GM19043 (cell line): Measurements from ENCODE around the gene CGNL1.

ENCODE experiments used
- ATAC-seq: cut with Tn5 transposase; IDR thresholded peaks from one replicate; pipeline ENCODE4 v1.9.1; 2021; ENCODE audit warnings: low read depth; ENCODE audit not compliant: unreplicated experiment

Gene CGNL1

DNA sequence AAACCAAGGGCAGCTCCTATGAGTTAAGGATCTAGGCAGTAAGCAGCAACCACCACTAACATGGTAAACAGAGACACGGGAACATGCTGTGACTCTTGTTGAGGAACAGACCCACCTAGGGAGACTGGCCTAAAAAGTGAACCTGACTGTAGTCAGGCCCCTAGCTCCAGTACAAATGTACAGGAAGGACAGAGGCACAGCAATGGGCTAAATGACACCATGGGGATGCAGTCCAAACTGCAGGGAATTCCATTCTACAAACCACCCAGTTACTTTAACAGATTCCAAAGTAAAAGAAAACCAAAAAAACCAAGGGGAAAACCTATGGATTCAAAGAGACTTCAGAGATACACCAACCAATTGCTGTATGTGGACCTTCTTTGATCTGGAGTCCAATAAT, 28.2 kb upstream of the CGNL1 start:
- no peak for ATAC-seq

DNA sequence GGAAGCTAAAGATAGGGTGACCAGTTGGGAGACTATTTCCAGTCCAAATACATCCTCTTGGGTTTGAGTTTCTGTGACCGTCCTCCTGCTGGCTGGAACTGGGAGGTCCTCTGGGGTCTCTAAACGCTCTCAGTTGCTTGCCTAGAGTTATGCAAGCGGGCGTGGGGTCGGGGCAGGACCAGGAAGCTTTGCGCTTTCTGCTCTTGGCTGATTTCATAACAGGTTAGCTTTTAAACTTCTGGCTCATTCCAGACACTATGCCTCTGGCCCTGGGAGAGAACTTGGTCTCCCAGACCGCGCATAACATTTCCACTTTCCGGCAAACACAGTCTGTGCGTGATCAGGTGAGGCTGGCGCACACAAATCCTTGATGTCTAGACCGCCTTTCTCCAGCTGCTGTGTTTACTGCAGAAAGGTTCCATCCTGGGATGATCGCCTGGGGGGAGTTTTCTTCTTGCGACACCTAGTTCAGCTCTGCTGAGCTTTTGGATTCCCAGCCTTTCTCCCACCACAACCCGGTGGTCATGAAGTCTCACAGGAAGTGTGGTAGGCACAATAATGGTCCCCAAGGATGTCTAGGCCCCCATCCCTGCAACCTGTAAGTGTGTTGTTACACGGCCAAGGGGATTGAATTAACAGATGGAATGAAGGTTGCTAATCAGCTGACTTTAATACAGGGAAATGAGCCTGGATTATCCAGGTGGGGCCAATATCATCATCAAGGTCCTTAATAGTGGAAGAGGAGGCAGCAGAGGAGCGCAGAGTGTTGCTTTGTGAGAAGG, 23.6 kb upstream of the CGNL1 start:
- no peak for ATAC-seq

DNA sequence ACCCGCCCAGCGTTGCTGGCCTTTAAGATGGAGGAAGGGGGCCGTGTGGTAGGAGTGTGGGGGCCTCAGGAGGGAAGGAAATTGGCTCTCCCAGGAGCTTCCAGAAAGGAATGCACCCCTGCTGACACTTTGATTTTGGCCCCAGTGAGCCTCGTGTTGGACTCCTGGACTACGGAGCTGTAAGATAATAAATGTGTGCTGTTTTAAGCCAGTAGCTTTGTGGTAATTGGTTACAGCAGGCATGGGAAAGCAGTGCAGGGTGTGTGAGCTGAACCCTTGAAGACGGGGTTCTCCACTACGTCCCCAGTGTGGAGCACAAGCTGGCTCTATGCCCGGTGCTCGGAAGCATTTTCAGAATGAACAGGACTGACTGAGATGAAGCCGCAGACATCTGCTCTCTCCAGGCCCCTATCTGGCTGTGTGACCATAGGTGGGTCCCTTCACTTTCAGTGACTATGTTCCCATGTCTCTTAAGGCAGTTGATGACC, 22.9 kb upstream of the CGNL1 start:
- no peak for ATAC-seq

DNA sequence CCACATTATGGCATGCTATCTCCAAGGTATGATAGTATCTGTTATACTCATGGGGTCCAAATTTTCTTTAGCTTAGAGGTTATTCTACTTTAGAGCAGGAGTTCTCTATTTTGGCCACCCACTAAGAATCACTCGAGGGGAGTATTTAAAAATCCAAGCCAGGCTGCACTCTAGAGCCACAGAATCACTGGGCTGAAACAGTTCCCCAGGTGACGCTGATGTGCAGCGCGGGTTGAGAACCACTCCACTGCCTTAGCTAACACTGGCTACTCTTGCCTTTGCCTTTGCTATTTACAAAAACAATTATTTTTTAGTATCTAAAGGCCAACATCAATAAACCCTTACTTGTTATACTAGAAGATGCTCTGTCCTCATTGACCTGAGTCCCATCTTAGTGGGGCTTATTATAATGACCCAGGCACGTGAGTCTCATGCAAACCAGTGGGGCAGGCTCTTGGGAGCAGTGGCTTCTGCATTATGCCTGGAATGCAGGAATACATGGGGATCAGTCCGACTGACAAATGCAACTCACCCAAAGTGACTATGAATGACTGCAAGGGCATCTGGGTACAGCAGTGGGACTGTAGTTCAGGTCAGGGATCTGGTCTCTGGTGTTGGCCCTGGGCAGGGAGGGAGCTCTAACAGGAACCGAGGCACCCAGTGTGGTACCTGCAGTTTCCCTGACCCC, 21.7 kb upstream of the CGNL1 start:
- no peak for ATAC-seq

DNA sequence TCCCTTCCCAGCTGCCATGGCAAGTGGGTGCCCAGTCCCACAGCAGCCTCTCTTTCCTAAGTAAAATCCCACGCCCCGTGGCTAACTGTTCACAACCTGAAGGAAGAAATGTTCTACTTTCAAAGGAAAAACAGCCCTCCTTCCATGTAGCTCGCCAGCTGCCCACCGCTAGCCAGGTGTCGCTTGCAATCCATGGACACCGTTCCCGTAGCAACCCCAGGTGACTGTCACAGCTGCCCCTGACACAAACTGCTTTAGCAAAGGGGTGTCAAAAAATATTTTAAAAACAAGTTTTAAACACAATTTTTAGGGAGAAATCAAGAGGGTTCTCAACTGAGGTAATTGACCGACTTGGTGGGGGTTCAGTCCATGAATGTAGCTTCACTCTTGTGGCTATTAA, 21.0 kb upstream of the CGNL1 start:
- no peak for ATAC-seq

DNA sequence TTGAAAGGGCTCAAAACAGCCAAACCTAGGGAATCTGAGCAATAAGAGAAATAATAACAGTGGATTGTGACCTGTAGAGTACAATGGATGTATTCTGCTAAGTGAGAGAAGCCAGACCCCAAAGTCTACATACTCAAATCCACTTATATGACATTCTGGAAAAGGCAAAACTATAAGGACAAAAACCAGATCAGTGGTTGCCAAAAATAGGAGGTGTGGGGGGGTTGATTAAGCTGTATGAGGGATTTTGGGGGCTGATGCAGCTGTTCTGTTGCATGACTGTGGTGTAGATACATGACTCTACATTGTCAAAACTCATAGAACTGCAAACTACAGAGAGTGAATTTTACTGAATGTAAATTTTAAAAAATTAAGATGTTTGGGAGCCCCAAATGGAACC, 20.1 kb upstream of the CGNL1 start:
- no peak for ATAC-seq

DNA sequence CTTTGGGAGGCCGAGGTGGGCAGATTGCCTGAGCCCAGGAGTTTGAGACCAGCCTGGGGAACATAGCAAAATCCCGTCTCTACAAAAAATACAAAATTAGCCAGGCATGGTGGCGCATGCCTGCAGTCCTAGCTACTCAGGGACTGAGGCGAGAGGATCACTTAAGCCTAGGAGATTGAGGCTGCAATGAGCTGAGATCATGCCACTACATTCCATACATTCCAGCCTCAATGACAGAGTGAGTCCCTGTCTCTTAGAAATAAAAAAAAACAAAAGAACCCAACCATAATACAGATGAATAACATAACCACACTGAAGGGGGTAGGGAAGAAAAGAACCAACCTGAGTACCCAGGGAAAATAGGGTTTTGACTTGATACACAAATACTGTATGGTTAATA, 19.7 kb upstream of the CGNL1 start:
- no peak for ATAC-seq

DNA sequence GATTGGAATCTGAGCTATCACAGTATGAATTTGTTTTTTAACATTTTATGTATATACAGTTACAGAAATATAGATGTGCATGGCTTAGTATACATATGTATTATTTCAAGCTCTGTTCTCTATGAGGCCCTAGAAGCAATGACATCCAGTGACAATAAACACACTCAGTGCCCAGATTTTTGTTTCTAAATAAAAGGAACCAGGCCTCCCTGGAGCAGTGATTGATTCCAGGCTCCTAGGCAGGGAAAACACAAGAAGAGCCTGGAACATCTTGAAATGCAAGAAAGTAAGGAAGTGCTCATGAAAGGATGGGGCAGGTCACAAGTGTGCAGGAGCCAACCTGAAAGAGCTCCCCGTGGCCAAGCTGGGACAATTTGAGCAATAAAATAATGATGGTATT, 18.5 kb upstream of the CGNL1 start:
- no peak for ATAC-seq

DNA sequence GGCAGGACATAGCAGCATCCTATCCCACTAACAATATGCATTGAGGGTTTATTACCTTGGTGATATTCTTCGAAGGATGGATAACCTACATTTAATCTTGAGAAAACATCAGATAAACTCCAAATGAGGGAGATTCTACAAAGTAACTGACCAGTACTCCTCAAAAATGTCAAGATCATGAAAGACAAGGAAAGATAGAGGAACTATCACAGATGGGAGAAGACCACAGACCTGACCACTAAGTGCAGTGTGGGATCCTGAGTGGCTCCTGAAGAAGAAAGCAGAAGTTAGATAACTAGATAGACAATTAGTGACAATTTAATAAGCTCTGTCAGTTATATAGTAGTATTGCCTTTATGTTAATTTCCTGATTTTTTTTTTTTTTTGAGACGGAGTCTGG, 17.7 kb upstream of the CGNL1 start:
- no peak for ATAC-seq

DNA sequence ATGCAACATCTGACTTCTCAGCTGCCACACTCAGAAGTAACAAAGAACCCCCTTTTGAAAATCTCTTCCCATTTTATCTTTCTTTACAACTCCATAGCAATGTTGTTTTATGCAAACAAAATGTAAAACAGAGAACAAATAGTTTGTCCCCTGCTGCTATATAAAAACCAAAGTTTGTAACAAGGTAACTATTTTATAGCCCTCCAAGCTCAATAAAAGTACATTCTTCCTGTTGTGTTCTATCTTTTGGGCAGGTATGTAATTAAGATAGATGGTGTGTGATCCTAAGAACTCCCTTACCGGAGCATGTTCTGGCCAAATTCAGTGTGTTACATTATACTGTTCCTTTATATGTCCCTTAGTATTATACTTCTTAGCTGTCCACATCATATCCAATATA, 12.6 kb upstream of the CGNL1 start:
- ATAC-seq = no peak

DNA sequence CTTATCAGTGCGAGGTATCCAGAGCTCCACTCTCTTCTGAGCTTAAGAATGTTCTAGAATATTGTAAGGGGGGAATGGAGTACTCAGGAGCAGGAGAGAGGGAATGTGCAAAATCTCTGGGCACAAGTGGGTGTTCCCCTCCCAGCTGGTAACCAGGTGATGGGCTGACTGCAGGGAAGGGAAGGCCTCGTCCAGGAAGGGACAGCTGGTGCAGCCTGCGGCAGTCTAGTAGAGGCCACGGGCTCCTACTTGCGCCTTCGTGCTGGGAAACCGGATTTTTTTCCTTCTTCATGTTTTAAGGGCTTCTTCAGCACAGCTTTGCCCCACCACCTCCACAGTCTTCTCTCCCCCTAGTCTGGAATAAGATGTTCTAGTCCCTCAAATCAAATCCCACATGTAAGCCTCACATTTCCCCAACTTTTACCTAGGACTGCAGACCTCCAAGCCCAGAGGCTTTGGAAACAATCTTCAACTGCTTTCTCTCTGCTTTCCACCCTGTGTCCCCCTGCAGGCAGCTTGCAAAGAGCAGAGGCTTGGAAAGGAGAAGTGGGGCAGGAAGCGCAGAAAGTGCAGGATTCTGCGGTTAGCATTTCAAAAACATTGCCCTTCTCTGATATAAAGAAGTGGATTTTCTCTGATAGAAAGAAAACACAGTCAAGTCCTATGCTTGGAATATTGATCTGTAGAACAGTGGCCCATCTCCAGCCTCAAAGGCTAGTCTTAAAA, 11.9 kb upstream of the CGNL1 start:
- no peak for ATAC-seq

DNA sequence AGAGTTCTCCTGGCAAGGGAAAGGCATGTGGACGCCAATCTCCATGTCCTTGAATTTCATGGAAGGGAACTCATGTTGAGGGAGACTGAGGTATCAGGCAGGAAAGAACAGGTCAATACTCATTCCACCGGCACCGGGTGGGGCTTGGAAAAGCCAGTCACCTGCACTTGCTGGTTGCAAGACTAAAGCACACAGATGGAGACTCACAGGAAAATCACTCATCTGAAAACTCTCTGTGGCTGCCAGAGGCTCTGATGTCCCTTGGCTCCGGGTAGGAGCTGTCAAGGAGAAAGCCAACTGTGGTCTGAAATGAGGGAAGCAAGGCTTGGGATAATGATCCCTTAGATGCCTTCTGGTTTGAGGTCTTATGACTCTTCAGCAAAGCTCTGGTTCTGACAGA, 8.7 kb upstream of the CGNL1 start:
- ATAC-seq = no peak

DNA sequence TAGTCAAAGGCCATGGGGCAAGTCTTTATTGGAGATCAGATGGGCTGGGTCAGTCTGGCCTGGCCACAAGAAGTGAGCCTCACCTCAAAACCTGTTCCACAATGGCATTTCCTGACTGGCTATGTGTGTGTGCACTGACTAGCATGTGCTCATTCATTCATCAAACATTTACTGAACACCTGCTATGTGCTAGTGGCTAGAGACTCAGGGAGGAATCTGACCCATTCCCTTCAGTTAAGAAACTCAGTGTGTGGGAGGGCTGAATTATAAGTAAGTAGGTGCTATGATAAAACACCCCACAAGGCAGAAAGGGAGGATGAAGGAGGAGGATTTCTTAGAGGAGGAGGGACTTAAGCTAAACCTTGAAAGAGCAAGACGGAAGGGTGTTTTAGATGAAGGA, 5.4 kb upstream of the CGNL1 start:
- no peak for ATAC-seq

DNA sequence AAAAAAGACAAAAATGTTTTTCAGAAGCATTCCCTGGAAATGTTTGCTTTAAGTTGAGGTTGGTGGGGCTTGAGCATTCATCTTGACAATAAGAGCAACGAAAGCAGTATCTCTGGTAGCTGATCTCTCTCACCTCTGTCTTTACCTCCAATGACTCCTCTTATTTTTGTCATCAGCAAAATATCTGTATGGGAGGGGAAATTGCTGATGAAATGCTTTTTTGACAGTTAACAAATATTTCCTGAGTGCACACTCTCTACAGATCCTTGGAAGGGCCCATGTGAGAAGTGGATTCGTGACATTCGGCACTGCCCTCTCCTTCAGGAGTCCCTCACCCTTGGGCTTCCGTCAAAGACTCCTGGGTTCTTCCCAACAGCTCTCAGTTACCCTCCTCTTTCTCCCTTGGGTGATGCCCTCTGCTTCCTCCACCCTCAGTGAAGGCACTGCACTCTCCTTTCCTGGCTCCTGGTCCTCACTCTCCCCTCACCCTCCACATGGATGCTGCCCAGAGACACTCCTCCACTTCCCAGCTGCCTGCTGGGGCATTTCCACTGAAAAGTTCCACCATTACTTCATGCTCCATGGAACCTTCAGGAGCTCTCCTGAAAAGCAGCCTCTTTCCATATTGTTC, 2.9 kb upstream of the CGNL1 start:
- no peak for ATAC-seq

DNA sequence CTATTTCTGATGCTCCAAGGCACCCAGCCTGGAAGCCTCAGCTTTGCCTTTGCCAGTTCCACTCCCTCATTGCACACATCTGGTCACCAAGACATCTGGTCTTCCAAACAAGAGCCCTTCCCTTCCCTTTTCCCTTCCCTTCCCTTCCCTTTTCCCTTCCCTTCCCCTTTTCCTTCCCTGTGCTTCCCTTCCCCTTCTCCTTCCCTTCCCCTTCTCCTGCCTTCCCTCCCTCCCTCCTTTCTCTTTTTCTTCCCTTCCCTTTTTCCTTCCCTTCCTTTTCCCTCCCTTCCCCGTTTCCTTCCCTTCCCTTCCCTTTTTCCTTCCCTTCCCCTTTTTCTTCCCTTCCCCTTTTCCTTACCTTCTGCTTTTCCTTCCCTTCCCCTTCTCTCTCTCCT, 2.4 kb upstream of the CGNL1 start:
- no peak for ATAC-seq

DNA sequence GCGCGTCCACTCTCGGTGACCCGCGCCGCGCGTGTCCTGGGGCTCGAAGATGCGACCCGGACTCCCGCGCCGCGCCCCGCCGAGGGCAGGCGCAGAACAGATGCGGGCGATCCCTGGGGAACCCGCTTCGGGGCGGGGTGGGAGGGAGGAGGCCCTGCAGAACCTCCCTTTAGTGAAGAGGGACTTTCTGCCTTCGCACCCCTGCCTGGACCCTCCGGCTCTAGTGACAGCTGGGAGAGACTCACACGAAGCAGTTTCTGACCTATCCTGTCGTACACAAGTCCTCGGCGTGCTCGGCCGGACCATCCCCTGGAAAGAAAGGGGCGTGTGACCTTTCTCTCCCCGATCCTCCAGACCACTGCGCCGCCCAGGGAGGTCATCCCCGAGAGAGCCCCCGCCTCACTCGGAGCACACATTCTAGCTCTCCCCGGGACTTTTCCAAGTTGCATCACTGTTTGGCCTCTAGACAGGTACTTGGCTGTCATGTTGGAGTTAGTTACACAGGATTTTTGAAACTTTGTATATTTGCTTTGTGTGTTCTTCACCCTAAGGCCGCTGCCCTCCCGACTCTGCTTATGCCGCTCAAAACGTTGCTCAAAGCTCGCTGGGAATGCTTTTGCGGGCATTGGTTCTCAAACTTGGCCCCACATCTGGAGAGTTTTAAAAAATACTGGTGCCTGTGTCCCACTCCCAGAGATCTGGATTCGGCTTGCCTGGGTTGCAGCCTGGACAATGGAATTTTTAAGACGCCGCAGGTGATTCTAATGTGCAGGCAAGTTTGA, 582 bp downstream of the CGNL1 start:
- ATAC-seq = no peak

DNA sequence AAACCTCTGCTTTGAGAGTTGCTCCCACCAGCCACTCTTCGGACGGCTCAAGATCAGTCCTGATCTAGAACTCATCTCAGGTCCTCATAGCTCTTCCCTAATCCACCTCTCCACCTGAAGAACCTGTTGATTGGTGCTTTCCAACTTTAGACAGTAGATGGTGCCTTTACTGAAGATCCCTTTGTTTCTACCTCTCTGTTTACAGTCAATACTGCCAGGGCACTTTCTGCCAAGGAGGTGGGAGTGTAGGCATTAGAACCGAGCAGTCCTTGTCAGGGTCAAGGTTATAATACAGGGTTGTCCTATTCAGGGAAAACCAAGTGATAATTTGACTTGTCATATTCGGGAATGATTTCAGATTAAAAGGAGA, 1.2 kb downstream of the CGNL1 start:
- ATAC-seq = no peak

DNA sequence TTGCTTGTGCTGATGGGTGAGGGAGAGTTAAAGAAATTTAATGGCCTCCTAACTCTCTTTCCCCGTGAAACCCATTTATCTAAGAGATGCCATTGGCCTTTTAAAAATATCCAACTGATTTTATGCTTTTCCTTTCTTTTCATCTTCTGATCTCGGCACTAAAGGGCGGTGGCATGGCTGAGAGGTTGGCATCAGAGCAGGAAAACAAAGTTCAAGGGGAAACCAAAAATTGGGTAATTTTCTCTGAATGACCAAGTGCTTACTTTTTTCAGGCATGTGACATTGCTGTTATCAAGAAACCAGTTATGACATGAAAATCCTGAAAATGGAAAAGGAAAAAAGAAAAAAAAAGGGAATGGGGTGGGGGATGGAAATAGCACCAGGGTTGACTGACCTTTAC, 3.2 kb downstream of the CGNL1 start:
- no peak for ATAC-seq

DNA sequence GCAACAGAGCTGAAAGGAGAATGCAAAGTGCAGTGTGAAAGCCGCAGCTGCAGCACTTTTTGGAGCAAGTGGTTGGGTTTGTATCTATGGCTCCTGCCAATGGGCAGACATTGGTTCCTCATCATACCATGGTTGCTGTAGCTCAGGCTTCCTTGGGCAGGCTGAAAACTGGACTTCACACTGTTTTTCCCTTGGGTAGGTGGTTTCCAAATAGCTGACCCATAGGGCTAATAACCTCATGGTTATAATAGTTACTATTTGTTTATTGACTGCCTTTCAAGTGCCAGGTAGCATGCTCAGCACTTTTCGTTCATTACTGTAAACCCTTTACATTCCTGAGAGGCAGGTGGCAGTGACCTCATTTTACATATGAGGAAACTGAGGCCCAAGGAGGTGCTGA, 4.5 kb downstream of the CGNL1 start:
- no peak for ATAC-seq

DNA sequence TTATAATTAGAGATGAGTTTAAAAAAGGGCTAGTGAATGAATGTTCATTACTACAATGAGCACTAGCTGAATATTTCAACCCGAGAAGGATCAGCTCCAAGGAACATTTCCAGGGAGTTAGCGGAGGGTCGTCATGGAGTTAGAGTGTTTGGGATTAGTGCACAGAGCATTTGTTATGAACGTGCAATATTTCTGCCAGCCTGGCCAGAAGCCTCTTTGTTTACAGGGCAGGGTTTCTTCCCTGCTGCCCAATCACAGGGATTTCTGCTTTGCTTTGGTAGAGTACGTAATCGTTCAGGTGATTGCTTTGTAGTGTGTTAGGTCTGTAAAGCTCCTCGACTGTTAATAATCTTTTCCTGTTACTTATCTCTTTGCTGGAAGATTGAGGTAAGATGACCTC, 5.9 kb downstream of the CGNL1 start:
- no peak for ATAC-seq
